ENCODE measurements around the gene FBN2.

The FBN2 gene
- 0 to 1.8 reads per million in 2 donors for total RNA-seq

DNA sequence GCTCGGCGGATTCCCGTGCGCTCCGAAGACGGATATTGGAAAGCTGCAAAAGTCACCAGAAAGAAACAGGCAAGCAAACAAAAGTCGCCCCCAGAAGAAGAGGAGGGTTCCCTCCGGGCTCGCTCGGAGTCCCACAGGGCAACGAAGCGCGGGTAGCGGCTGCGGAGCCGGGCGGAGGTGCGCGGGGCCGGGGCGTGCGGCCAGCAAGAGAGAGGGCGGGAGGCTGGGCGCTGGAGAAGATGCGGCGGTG, at the start of gene FBN2:
TSS of gene FBN2 (minus strand) at position 246 of the 250 bp plus-strand sequence. CDS start 642 bp downstream, outside the sequence.
- DNase-seq, result no peak

DNA sequence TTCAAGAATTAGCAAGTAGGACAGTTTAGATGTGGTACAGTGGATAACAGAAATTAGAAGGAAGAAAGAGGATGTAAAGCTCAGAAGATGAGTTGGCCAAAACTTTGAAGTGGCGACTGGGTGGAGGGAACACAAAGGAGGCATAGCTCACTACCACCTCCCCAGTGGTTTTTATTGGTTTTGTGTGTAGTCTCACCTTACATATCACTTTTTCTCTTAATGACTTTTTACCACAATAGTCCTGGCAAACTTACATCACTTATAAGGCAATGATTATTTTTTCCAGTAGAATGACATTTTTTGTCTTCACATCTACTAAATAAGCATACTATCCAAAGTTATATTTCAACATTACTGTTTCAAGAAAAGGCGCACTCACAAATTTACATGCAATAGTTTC, 49.2 kb upstream of the FBN2 start:
- DNase-seq, result no peak

DNA sequence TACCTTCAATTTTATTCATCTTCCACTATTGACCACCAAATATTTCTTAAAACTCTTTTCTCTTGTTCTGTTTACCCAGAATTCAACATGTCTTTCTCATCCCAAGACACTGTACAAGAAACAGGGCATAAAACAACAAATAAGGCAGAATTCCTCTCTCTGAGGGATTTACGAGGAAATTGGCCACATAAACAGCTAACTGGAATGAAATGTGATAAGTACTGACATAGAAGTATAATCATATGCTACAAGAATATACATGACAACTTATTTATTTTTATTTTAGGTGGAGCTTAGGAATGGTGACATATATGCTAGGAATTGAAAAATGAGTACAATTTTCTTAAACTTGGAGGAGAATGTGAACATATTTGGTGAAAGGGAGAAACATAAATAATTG, 48.8 kb upstream of the FBN2 start:
- no peak for DNase-seq

DNA sequence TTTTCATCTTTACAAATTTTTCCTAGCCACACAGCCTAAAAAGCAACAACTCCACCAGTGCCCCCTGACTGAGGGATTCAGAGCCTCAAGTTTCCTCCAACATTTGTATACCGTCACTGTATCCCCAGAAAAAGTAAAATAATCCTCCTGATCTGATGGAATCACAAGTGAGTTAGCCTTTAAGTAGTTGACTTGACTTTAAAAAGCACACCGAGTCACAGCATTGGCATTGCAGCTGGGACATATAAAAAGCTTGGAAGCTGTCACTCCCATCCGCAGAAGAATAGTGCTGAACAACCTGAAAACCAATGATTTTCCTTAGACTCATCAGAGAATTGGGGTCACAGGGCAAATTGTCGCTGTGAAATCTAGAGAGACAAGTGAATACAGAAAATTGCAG, 41.6 kb upstream of the FBN2 start:
- DNase-seq, result no peak

DNA sequence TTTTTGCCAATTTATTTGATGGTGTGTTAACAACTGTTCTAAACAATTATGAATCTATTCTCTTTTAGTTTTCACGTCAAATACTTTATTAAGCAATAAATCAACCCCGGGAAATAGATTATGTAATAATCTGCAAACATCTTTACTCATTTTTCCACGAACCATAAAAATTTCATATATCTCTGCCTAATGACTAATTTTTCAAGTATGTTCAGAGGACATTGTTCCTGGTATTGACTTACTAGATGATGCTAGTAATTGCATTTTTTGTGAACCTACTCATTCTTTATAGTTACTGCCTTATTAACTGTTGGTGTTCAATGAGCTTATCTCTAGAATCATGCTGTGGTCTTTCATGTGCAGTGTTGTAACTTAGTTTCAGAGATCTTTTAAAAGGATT, 41.0 kb upstream of the FBN2 start:
- no peak for DNase-seq

DNA sequence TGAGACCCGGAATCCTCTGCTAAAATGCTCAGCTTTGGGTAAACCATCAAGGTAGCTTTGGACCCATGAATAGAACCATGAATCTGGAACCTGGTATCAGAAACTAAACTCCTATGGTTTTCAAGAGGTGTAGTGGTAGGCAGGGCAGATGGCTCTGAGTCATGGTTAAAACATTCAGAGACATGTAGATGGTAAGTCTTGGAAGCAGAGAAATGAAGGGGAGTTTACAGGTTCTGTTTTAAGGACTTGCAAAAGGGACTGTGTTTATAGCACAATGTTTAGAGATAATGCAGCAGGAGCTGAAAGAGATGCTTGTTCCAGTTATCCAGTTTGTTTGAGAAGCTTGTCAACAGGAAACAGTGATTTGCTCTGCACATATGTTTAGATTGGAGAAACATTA, 36.0 kb upstream of the FBN2 start:
- DNase-seq, result no peak

DNA sequence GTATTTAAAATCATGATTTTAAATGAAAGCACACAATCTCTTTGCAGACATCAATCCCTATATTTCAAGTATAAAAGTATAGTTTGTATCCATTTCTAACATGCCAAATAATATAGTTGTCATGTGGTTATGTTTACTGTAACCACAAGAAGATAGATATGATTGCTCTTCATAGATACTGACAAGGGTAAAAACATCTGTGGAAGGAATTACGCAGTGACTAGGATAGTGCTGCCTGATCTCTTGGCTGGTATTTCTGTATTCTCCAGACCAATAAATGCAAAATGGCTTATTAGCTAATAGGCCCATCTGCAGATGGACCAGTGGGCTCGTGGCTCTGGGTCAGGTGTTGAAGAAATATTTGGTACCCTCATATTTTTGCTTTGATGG, 34.9 kb upstream of the FBN2 start:
- no peak for DNase-seq

DNA sequence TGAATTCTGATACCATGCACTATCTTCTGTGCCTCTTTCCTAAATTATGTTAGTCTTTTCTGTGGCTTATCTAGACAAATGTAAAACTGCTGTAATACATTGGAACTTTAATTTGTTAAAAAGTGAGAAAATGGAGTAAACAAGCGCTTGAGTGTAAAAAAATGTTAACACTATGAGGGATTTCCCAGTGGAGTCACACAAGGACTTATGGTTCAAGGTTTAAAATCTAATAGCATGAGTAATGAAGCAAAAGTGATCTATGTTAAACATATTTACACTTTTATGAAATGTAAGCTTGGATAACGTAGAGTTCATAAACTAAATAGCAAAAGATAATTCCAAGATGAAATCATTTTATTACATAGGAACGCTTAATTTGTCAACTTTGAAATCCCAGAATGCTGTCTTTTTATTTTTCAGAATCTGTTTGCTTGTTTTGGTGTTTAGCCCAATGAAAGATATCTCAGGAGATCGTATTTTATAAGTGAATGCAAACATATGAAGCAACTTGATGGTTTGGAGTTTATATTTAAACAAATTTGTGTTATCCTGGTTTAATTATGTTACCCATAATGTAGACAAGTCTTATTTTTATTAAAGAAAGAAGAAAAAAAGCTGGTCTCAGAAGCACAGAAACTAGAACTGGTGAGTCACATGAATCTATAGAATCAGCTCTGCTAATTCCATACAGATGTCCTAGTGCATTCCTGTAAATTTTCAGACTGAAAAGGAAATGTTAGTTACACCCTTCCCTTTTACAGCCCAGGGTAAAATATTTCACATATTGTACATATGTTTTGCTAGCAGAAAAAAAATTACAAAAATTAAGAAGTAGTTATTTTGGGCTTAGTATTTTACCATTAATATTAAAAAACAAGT, 34.2 kb upstream of the FBN2 start:
- no peak for DNase-seq

DNA sequence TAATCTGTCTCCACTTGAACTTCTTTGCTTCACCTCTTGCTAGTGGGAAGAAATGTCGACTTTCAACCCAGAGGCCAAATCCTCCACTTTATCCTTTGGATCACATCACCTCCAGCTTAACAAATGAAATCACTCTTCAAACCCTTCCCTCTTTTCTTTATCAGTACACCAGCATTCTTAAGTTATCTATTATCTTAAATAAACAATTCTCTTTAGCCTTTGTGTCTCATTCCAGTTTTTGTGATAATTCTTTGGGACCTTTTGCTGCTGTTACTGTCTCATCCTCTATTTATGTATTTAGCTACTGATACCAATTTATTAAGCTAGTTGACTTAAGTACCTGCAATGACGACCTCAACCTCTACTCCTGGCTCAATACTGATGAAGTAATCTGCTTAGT, 28.1 kb upstream of the FBN2 start:
- DNase-seq, result no peak

DNA sequence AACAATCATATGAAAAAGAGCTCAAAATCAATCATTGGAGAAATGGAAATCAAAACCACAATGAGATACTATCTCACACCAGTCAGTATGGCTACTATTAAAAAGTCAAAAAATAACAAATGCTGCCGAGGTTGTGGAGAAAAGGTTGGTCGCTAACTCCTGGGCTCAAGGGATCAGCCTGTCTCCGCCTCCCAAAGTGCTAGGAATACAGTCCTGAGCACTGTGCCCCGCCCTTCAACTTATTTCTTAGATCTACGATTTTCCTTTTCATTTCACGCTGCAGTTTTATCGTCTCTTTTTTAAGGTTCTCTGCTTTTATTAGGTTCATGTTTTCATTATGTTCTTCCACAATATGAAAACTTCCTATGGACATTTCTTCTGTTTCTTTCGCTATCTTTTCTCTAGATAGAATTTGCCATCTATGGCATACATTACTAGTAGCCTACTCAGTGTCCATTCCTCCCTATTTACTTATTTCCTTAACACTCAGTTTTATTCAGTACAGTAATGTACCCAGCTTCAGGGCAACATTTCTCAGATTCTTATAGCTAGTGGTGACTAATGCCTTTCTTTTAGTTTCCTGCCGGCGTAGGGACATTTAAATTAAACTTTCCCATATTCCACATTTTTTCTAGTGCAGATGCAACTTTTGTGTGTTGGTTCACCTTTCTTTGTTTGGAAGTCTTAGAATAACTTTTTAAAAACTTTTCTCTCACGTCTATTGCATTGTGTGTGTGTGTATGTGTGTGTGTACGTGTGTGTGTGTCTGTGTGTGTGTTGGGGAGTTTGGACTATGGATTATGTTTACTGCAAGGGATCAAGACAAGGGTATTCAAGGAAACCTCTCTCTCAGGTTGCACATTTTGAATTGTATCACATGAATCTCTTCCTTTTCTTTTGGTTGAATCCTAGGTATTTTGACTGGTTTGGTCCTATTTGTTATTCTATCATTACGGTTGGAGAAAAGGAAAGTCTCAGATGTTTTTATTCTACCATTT, 21.6 kb upstream of the FBN2 start:
- no peak for DNase-seq

DNA sequence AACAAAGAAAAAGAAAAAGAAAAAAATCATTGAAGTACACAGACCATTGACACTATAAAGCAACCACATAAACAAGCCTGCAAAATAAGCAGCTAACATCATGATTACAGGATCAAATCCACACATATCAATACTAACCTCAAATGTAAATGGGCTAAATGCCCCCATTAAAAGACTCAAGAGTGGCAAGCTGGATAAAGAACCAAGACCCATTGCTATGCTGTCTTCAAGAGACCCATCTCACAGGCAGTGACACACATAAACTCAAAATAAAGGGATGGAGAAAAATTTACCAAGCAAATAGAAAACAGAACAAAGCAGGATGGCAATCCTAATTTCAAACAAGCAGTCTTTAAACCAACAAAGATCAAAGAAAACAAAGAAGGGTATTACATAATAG, 15.7 kb upstream of the FBN2 start:
- DNase-seq, result no peak

DNA sequence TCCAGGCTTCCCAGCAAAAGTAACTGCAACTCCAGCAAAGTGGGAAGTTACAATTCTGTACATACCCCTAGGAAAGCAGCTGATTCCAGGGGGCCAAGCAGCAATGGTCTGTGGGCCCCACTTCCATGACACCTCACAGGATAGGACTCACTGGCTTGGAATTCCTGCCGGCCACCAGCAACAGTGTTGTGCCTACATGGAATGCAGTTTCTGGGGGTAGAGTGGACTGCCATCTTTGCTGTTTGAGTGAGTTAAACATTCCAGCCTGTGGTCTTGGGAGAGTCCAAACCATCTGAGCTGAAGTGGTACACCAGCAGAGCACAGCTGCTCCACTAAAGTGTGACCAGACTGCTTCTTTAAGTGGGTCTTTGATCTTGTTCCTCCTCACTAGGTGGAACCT, 13.4 kb upstream of the FBN2 start:
- no peak for DNase-seq

DNA sequence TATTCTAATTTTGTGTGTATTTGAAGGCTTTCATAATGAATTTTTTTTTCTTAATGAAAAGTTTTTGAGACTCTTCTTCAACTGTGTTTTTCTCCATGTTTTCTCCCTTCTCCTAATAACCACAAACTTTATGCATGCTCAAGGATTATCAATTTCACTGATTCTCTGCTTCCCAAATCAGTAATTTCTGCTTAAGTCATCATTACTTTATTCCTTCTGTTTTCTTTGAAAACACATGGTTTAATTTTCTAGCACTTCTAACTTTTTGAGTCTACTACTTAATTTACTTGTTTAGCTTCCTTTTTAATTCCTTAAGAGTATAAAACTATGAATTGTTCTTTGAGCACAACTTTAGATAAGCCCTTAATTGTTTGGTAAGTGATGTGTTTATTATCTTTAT, 11.5 kb upstream of the FBN2 start:
- DNase-seq, result no peak

DNA sequence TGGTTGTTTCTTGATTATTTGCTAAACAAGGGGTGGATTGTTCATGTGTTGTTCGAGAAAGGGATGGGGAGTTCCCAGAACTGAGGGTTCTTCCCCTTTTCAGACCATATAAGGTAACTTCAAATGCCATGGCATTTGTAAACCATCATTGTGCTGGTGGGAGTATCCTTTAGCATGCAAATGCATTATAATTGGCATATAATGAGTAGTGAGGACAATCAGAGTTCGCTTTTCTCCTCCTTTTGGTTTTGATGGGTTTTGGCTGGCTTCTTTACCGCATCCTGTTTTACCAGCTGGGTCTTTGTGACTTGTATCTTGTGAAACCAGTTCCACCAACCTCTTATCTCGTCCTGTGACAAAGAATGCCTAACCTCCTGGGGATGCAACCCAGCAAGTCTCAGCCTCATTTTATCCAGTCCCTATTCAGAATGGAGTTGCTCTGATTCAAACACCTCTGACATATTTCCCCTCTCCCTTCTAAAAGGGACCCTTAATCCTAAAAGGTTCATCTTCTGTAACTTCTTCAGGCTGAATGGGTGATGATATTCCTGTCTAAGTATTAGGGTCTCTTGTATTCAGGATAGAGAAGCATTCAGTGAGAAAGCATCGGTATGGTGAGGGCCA, 8.7 kb upstream of the FBN2 start:
- DNase-seq, result no peak

DNA sequence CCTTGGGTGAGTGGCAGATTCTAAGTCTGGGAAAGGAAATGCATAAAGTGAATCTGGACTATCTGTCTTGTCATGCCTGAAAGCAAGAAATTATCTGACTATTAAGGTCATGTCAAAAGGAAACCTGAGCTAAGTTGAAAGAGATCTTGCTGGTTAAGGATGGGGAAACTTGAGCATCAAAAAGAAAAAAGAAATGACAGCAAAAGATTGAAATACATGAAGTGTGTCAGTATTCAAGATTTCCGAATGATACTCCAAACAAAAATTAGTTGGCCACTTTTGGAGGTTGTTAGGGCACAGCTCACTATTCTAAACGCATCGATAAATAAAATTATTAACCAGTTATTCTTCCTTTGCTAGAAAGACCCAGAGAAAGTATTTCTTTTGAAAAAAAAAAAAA, 3.3 kb upstream of the FBN2 start:
- DNase-seq, result no peak

DNA sequence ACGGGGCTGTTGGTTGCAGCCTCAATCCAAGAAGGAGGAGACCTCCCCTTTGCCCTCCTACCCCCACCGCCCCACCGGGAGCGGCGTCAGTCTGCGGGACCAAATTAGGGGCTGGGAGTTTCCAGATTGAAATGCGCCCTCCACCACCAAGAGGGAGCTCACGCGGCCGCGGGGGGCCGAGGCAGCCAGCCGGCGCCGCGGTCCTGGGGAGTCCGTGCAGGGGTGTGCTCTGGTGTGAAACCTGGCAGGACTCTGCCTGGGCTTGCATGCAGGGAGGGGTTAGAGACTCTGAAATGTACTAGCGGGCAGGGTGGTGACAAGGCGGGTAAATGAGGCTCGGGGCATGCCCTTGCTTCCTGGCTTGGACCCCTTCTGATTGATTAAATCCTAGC, 989 bp upstream of the FBN2 start:
- DNase-seq, result no peak

DNA sequence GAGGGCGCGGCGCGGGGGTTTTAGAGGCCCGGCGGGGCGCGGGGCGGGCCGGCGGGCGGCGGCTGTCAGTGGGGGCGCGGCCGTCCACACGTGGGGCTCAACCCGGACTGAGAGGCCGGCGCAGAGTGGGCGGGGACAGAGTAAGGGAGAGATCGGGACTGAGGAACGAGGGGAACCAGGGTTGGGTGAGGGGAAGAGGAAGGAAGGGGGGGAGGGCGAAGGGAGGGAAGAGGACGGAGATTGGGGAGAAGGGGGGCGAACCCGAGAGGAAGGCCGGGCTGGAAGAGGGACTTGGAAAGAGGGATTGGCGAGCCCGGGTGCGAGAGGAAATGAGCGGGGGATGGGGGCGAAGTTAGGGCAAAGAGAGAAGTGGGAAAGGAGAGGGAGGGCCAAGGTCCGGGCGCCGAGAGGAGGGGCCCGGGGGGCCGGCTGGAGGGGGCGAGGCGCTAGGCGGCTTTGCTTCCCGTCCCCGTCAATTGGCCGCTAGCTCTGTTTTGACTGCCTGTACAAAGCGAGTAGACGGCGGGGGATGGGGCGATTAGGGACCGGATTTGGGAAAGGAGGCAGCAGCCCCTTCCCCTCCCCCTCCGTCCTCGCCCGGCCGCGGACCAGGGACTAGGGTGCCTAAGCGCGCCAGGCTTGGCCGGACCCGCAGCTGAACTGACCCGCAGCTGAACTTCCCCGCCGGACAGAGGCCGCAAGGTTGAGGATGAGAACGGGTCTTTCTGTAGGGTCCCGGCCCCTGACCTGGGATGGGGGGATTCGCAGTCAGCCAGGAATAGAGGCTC, 399 bp upstream of the FBN2 start:
- no peak for DNase-seq

DNA sequence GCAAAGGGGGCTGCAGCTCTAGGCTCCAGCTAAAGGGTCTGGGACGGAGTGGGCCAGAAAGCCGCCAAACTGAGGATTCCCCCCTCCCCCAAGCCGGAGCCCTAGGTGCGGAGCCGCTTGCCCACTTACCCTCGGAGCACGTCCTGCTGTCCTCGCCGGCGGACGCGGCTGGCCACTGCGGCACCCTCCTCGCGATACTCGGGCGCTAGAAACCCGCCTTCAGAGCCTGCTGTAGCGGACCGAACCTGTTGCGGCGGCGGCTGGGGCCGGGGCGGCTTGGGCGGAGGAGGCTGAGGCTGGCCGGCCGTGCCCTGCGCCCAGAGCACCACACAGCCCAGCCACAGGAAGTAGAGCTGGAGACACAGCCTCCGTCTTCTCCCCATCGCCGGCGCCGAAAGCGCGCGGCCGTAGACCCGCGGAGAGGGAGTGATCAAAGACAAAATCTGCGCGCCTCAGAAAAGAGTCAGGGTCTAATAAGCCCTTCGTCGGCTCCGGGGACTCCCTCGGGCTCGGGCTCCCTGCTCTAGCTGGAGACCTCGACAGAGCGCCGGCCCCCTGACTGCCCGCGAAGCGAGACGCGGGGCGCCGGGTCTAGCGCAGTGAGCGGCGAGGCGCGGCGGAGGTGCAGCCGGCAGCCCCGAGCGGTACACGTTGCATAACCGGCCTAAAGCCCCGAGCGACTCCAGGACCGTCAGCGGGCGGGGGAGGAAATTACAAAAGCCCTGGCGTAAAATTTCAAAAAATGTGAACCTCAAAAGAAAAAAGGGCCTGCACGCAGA, 635 bp downstream of the FBN2 start:
- DNase-seq, result no peak

DNA sequence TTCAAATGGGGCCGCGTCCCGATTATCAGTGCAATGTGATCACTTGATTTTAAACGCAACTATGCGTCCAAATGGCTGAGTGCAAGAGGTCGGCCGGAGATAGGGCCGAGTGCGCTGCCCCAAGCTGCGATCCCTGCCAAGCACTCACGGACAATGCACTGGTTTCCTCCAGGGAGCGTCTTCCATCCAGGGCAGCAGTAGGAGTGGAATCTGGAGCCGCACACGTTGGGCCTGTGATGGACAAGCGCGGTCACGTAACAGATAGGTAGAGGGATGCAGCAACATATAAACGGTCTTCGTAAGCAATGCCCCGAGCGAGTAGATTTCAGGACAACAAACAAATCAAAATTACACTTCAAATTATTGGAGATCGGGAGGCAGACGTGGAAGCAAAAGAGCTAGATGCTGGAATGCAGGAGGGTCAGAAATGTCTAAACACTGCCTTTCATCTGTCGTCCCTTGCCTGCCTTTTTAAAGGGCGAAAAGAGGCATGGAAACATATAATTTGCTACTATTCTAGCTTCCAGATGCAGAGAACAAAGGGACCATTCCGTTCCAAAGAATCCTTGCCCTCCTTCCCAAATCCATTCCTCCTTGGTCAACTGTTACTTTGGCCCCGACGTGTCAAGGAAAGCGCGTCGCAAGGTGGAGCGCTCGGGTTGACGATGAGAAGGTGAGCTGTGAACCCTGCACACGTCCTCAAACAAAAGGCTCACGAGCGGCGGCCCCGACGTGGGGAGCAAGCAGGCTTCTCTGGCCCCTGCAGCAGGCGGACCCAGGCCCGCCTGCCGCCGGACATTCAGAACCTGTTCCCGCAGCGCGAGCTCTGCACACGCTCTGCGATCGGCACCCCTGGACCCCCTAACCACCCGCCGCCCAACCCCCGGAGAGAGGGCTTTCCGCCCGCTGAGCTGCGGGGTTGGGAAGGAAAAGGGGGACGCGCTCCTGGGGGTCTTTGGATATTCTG, 1.5 kb downstream of the FBN2 start:
- DNase-seq, result no peak

DNA sequence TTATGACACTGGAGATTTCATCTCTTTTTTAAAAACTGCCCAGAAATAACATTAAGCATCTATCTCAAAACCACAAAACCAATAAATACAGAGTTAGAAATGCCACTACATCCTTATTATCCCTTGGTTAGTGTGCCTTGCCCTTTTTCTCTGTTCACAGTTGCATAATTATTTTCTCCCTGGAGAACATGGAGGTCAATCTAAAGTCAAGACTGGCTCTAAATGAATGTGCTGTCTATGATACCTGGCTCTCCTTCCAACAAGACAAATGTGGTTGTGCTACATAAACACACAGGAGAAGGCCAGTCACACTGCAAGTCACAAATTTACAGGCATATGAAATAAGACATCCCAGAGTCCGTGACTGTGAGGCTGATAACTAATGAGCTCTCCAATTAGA, 2.8 kb downstream of the FBN2 start:
- no peak for DNase-seq

DNA sequence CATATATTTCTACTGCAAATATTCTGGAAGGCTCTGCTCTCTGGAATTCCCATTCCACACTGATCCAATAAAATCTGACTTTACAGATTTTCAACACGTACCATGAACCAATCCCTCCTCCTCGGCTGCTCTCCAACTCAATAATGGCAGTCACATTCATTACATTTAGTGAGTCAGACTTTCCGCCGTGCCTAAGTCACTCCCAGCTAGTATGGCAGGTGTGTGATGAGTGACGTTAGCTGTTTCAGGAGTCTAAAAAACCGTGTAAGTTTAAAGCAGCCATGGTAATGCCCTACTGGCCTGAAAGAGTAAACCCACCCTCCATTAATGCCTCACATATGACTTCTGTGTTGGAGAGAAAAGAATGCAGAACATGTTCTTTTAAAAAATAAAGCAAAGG, 3.3 kb downstream of the FBN2 start:
- no peak for DNase-seq
